ENCODE measurements around the gene TSPAN13. TPM values are rescaled to one million over a fixed set of nuclear protein-coding genes. Genes with fewer than 3 reads are reported as not detected.
"Not testable (repeated sequence)": the region's sequence is repeated elsewhere in the genome, so short reads cannot be mapped to it uniquely, and the experiment has no call there.

Gene TSPAN13
- total RNA-seq, 2 donors from 2014 or later: 21.8 to 43.7 TPM

- intact Hi-C loops (cut with DNase I): no loop called here
- Histone ChIP-seq H3K4me3 (no peak overlapping the region), H3K27me3 (replicated peaks; ENCODE audit: insufficient read depth) (no peaks in the 10 kb centered on the region), H3K27ac (no peak overlapping the region), H3K4me1 (replicated peaks) (no peaks in the 10 kb centered on the region), H3K36me3 (no peaks in the 10 kb centered on the region), H3K9me3 (no peaks in the 10 kb centered on the region)
- no peak for TF ChIP-seq POLR2A (IDR thresholded peaks at IDR 0.05)
- TF ChIP-seq, protein P1, sequence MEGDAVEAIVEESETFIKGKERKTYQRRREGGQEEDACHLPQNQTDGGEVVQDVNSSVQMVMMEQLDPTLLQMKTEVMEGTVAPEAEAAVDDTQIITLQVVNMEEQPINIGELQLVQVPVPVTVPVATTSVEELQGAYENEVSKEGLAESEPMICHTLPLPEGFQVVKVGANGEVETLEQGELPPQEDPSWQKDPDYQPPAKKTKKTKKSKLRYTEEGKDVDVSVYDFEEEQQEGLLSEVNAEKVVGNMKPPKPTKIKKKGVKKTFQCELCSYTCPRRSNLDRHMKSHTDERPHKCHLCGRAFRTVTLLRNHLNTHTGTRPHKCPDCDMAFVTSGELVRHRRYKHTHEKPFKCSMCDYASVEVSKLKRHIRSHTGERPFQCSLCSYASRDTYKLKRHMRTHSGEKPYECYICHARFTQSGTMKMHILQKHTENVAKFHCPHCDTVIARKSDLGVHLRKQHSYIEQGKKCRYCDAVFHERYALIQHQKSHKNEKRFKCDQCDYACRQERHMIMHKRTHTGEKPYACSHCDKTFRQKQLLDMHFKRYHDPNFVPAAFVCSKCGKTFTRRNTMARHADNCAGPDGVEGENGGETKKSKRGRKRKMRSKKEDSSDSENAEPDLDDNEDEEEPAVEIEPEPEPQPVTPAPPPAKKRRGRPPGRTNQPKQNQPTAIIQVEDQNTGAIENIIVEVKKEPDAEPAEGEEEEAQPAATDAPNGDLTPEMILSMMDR (IDR thresholded peaks at IDR 0.05): no peak
- TF ChIP-seq POLR2AphosphoS5 (IDR thresholded peaks at IDR 0.05): no peak
- WGBS: 100% methylated on average over 1 of the region's 1 CpG
- no peak for DNase-seq (ENCODE audit: low spot score)
Observed at GRCh38 chr7:16759840-16760239, 6.3 kb downstream of the TSPAN13 start.

DNA sequence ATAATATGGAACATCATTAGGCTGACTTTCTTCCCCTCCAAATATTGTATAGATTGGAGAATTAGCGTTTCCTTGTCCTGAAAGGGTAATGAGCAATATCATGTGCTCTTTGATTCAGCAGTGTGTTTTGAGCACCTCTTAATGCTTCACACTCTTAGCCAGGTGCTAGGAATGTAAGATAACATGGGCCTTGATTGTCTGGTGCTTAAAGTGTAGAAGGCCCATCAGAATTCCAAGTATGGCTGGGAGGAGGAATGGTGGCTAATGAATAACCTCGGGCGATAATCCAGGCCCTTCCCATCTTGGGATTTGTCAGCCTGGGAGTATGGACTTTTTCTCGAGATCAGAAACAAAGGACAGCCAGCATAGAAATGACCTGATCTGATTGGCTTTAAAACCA lies 8.6 kb downstream of the TSPAN13 start:
- Histone ChIP-seq H3K27me3 (replicated peaks; ENCODE audit: insufficient read depth) (no peaks in the 10 kb centered on the region), H3K9me3 (no peaks in the 10 kb centered on the region), H3K4me3 (no peak overlapping the region), H3K27ac (no peak overlapping the region), H3K36me3 (no peaks in the 10 kb centered on the region), H3K4me1 (replicated peaks) (peaks cover 6% of the 10 kb centered on the region)
- DNase-seq (ENCODE audit: low spot score): no peak
- WGBS: 86% methylated on average over 4 of the region's 4 CpGs
- intact Hi-C loops (cut with DNase I): no loop called here
- TF ChIP-seq, protein P1 (IDR thresholded peaks at IDR 0.05): no peak

DNA sequence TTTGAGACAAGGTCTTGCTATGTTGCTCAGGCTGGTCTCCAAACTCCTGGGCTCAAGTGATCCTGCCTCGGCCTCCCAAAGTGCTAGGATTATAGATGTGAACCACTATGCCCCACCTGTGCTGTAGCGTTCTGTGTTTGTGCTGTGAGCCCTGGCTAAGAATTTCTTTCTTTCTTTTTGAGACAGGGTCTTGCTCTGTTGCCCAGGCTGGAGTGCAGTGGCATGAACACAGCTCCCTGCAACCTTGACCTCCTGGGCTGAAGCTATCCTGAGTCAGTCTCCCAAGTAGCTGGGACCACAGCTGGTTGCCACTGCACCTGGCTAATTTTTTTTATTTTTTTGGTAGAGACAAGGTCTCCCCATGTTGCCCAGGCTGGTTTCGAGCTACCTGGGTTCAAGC lies 11.4 kb downstream of the TSPAN13 start:
- Histone ChIP-seq H3K4me1 (replicated peaks) (peaks cover 6% of the 10 kb centered on the region), H3K9me3 (no peaks in the 10 kb centered on the region), H3K27me3 (replicated peaks; ENCODE audit: insufficient read depth) (no peaks in the 10 kb centered on the region), H3K36me3 (no peaks in the 10 kb centered on the region), H3K4me3 (no peak overlapping the region), H3K27ac (peak overlapping the region; percentile 19 to 49)
- intact Hi-C loops (cut with DNase I): no loop called here
- 81% methylated on average over 3 of the region's 3 CpGs for WGBS
- DNase-seq (ENCODE audit: low spot score): no peak
- TF ChIP-seq, protein P1 (IDR thresholded peaks at IDR 0.05): no peak
- TF ChIP-seq POLR2AphosphoS5 (IDR thresholded peaks at IDR 0.05): no peak
- no peak for TF ChIP-seq POLR2A (IDR thresholded peaks at IDR 0.05)

DNA sequence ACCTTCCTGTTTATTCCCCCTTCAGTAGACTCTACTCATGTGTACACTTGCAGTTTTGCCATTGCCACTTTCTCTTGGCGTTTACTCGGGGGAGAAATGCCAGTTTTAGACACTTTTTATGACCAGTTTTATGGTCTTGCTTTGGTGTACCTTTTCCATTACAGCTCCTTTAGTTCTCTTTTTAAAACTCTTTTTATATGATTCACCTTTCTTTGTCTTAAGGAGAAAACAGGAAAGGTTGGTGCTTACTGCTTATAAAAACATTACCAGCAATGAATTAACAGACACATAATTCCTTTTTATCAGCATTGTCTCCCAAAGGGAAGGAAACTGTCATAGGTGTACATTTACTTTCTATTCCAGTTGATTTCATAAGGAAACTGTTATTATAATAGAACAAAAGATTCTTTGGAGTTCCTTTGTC lies 11.9 kb downstream of the TSPAN13 start:
- intact Hi-C loops (cut with DNase I): no loop called here
- Histone ChIP-seq H3K4me1 (replicated peaks) (peaks cover 6% of the 10 kb centered on the region), H3K36me3 (no peaks in the 10 kb centered on the region), H3K27ac (peak overlapping the region; percentile 19 to 49), H3K9me3 (no peaks in the 10 kb centered on the region), H3K27me3 (replicated peaks; ENCODE audit: insufficient read depth) (no peaks in the 10 kb centered on the region), H3K4me3 (no peak overlapping the region)
- peak; percentile 74 for TF ChIP-seq POLR2AphosphoS5 (IDR thresholded peaks at IDR 0.05)
- no peak for TF ChIP-seq POLR2A (IDR thresholded peaks at IDR 0.05)
- WGBS: 48% methylated on average over 2 of the region's 2 CpGs
- DNase-seq (ENCODE audit: low spot score): peak; percentile 45

DNA sequence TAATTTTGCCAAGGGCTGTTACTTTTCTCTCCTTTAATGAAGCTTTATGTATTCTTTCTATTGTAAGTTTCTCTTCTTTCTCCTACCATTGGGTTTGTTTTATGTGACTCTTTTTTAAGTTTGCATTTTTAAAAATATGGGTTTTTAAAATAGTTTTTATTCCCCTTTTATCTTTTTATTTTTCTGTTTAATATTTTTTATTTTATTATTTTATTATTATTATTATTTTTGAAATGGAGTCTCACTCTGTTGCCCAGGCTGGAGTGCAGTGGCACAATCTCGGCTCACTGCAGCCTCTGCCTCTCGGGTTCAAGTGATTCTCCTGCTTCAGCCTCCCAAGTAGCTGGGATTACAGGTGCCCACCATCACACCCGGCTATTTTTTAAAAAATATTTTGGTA lies 16.4 kb downstream of the TSPAN13 start:
- H3K4me3 ChIP-seq; H3K27me3 ChIP-seq (replicated peaks; ENCODE audit: insufficient read depth); H3K4me1 ChIP-seq (replicated peaks); H3K27ac ChIP-seq; DNase-seq (ENCODE audit: low spot score); intact Hi-C loops (cut with DNase I); H3K36me3 ChIP-seq; H3K9me3 ChIP-seq: not testable (repeated sequence)
- WGBS: 94% methylated on average over 3 of the region's 3 CpGs

DNA sequence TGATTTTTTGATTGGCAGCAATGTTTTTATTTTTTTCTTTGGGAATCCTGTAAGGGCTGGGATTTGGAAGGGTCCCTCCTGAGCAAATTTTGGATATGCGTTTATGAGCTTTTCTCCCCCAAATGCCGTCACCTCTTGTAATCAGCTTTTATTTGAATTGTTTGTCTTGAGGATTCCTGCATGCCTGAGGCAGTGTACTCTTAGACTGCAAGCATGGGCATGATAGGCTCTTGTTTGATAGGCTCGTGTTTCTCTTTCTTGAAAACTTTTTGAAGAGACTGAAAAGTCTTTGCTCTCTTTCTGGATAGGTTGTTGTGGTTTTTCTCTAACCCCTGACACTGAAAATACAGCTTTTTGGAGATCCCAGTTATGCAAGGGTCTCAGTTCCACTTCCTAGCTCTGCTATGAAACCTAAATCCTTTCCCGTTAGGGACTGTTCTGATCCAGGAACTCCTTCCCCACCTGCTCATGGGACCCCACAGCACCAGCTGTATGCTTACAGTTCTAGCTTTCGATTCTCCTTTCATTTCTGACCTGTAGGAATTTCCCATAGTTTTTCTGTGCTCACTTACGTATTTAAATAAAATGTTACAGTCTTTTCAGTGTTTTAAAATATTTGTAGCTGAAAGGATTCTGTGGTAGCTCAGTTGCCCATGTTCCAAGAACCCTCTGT lies 17.2 kb downstream of the TSPAN13 start:
- no peak overlapping the region for H3K4me3 ChIP-seq
- H3K27me3 ChIP-seq (replicated peaks; ENCODE audit: insufficient read depth): no peaks in the 10 kb centered on the region
- no peaks in the 10 kb centered on the region for H3K9me3 ChIP-seq

More for the DNA sequence above, 17.2 kb downstream of the TSPAN13 start:
- intact Hi-C loops (cut with DNase I): no loop called here
- WGBS: 52% methylated on average over 6 of the region's 6 CpGs
- Histone ChIP-seq H3K27ac (peak overlapping the region in 1 of 2 donors; percentile 41), H3K4me1 (replicated peaks) (no peaks in the 10 kb centered on the region), H3K36me3 (no peaks in the 10 kb centered on the region)
- DNase-seq (ENCODE audit: low spot score): peak; percentile 36
- TF ChIP-seq, protein P1 (IDR thresholded peaks at IDR 0.05): no peak
- TF ChIP-seq POLR2AphosphoS5 (IDR thresholded peaks at IDR 0.05) (no peak), POLR2A (IDR thresholded peaks at IDR 0.05) (no peak)
